SU-DHL-6 (cell line): Measurements from ENCODE around the gene GXYLT2.

Experiments used
- H2AFZ ChIP-seq: fragments of 200-600 bp; sonication (generic); 2 replicates; pipeline ENCODE4 v1.6.1; 2014; ENCODE audit warnings: low read depth, mild to moderate bottlenecking, moderate library complexity, mixed read lengths, antibody characterized with exemption, low read length; ENCODE audit not compliant: severe bottlenecking
- H3F3A ChIP-seq: fragments of 200-600 bp; shearing (Covaris generic); 2 replicates; pipeline ENCODE4 v1.6.0; 2016; ENCODE audit warnings: antibody characterized with exemption, mild to moderate bottlenecking; ENCODE audit not compliant: insufficient read depth
- H3K27ac ChIP-seq: fragments of 200-600 bp; sonication (generic); 2 replicates; pipeline ENCODE4 v1.5.1; 2016; ENCODE audit warnings: low read depth, mild to moderate bottlenecking, low read length, moderate library complexity, mixed read lengths
- H3K27me3 ChIP-seq: fragments of 200-600 bp; sonication (generic), shearing (Covaris generic); 2 replicates; pipeline ENCODE4 v1.6.0; 2014; ENCODE audit warnings: mild to moderate bottlenecking, low read length
- H3K36me3 ChIP-seq: fragments of 200-600 bp; sonication (generic); 2 replicates; pipeline ENCODE4 v1.6.1; 2014; ENCODE audit warnings: mild to moderate bottlenecking, low read length, mixed read lengths
- H3K4me2 ChIP-seq: fragments of 300-600, 200-600 bp; shearing (Covaris generic), sonication (generic); 2 replicates; pipeline ENCODE4 v1.6.0; 2014; ENCODE audit warnings: low read length, low read depth, mild to moderate bottlenecking; ENCODE audit not compliant: poor library complexity, severe bottlenecking
- H3K4me3 ChIP-seq: fragments of 200-600 bp; sonication (generic); 2 replicates; pipeline ENCODE4 v1.5.1; 2014; ENCODE audit warnings: antibody characterized with exemption, low read length, mild to moderate bottlenecking, mixed read lengths; ENCODE audit not compliant: insufficient read depth, poor library complexity, severe bottlenecking
- H3K79me2 ChIP-seq: fragments of 200-600 bp; sonication (generic); 2 replicates; pipeline ENCODE4 v1.6.1; 2014; ENCODE audit warnings: mild to moderate bottlenecking, low read length, moderate library complexity; ENCODE audit not compliant: insufficient read depth
- H3K9ac ChIP-seq: fragments of 200-600 bp; sonication (generic); 2 replicates; pipeline ENCODE4 v1.7.0; 2014; ENCODE audit warnings: mild to moderate bottlenecking, low read length
- H3K9me2 ChIP-seq: fragments of 200-600 bp; sonication (generic); replicated peaks from 2 replicates; pipeline ENCODE4 v1.6.1; 2014; ENCODE audit warnings: low read length; ENCODE audit not compliant: insufficient read depth
- H3K9me3 ChIP-seq: fragments of 200-600 bp; sonication (generic); 2 replicates; pipeline ENCODE4 v1.6.1; 2014; ENCODE audit warnings: low read length, mixed read lengths; ENCODE audit not compliant: insufficient read depth
- H4K20me1 ChIP-seq: fragments of 200-600 bp; sonication (generic); 2 replicates; pipeline ENCODE4 v1.6.1; 2014; ENCODE audit warnings: low read depth, mild to moderate bottlenecking, antibody characterized with exemption, low read length, moderate library complexity, mixed read lengths
- EZH2phosphoT487 ChIP-seq: fragments of 200-600 bp; sonication (generic), shearing (Covaris generic); conservative IDR thresholded peaks from 2 replicates; pipeline ENCODE4 v1.6.1; 2018; ENCODE audit warnings: mild to moderate bottlenecking, antibody characterized with exemption, low read length, moderate library complexity, mixed read lengths
- TF ChIP-seq, protein P1 (sequence below): fragments of 200-600 bp; sonication (generic); IDR thresholded peaks from one replicate; pipeline ENCODE4 v1.5.1; 2017; ENCODE audit warnings: antibody characterized with exemption, mild to moderate bottlenecking, low read length, moderate library complexity; ENCODE audit not compliant: insufficient read depth, poor library complexity, severe bottlenecking

Gene GXYLT2

DNA sequence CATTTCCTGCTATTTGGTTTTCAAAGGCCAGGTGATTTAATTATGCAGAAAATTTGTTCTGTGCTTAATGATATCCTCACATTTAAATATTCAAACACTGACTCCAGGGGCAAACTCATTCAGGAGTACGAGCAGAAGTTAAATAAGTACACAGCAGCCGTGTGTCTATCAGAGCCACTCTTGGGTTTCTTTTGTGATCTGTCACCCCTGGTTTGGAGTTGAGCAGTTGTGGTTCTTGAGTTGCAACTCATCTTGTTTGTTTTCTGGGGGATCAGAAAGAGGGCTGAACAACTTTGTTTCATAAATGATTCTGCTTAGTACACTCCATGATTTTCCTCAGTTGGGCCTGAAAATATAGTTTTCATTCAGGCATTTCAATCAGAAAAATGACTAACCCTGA, 83.1 kb downstream of the GXYLT2 start:
- no peak overlapping the region for H2AFZ ChIP-seq
- H3K4me3 ChIP-seq: no peak overlapping the region
- no peak overlapping the region for H3K9ac ChIP-seq
- H4K20me1 ChIP-seq: no peaks in the 10 kb centered on the region
- no peaks in the 10 kb centered on the region for H3K27me3 ChIP-seq
- no peaks in the 10 kb centered on the region for H3K9me3 ChIP-seq
- H3K79me2 ChIP-seq: no peaks in the 10 kb centered on the region
- no peak overlapping the region for H3K27ac ChIP-seq
- H3K9me2 ChIP-seq: no peaks in the 10 kb centered on the region
- no peaks in the 10 kb centered on the region for H3K36me3 ChIP-seq
- TF ChIP-seq, protein P1, sequence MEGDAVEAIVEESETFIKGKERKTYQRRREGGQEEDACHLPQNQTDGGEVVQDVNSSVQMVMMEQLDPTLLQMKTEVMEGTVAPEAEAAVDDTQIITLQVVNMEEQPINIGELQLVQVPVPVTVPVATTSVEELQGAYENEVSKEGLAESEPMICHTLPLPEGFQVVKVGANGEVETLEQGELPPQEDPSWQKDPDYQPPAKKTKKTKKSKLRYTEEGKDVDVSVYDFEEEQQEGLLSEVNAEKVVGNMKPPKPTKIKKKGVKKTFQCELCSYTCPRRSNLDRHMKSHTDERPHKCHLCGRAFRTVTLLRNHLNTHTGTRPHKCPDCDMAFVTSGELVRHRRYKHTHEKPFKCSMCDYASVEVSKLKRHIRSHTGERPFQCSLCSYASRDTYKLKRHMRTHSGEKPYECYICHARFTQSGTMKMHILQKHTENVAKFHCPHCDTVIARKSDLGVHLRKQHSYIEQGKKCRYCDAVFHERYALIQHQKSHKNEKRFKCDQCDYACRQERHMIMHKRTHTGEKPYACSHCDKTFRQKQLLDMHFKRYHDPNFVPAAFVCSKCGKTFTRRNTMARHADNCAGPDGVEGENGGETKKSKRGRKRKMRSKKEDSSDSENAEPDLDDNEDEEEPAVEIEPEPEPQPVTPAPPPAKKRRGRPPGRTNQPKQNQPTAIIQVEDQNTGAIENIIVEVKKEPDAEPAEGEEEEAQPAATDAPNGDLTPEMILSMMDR: no peak
- no peak for TF ChIP-seq EZH2phosphoT487
- no peak overlapping the region for H3K4me2 ChIP-seq
- H3F3A ChIP-seq: no peaks in the 10 kb centered on the region

DNA sequence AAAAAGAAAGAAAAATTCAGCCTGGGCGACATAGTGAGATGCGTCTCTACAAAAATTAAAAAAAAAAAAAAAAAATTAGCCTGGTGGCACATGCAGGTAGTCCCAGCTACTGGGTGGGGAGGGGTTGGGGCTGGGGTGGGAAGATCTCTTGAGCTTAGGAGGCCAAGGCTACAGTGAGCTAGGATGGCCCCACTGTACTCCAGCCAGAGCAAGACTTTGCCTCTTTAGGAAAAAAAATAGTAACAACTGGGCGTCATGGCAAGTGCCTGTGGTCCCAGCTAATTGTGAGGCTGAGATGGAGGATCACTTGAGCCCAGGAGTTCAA, 84.8 kb downstream of the GXYLT2 start:
- Histone ChIP-seq H3K9me3 (no peaks in the 10 kb centered on the region), H3K4me3 (no peak overlapping the region), H3K79me2 (no peaks in the 10 kb centered on the region), H3K27ac (no peak overlapping the region), H3K36me3 (no peaks in the 10 kb centered on the region), H3K27me3 (no peaks in the 10 kb centered on the region), H4K20me1 (no peaks in the 10 kb centered on the region), H3F3A (no peaks in the 10 kb centered on the region), H2AFZ (no peak overlapping the region), H3K9ac (no peak overlapping the region), H3K4me2 (no peak overlapping the region), H3K9me2 (no peaks in the 10 kb centered on the region)
- TF ChIP-seq, protein P1: no peak
- no peak for TF ChIP-seq EZH2phosphoT487

DNA sequence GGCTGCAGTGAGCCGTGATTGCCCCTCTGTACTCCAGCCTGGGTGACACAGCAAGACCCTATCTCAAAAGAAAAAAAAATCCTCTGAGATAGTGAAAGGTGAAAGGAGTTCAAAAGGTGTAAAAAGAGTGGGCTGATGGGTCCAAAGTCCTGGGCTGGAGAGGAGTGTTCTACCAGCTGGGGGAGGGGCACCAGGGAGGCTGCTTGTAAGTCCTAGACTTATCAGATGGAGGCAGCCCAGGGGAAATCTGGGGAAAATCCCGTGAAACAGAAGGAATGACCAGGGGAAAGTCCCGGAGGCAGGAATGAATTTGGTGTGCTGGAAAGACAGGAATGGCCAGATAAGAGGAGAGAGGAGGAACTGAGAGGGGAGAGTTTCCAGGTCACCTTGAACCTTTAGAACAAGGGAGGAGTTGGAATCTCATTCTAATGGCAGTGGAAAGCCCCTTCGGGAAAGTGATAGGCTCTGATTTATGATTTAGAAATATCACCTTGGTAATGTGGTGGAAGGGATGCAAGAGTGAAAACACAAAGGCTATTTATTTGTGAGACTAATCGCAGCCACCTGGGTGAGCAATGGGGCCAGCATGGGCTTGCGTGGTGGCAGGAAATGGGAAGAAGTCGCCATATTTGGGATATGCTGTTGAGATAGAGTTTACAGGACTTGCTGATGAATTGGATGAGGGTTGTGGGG, 85.3 kb downstream of the GXYLT2 start:
- H3K79me2 ChIP-seq: no peaks in the 10 kb centered on the region
- TF ChIP-seq, protein P1: no peak
- TF ChIP-seq EZH2phosphoT487: no peak
- no peak overlapping the region for H3K4me2 ChIP-seq
- H4K20me1 ChIP-seq: no peaks in the 10 kb centered on the region
- H3K27ac ChIP-seq: no peak overlapping the region
- no peaks in the 10 kb centered on the region for H3K9me2 ChIP-seq
- no peaks in the 10 kb centered on the region for H3K36me3 ChIP-seq
- no peak overlapping the region for H3K9ac ChIP-seq
- no peaks in the 10 kb centered on the region for H3K9me3 ChIP-seq
- H2AFZ ChIP-seq: no peak overlapping the region
- H3K27me3 ChIP-seq: no peaks in the 10 kb centered on the region
- H3K4me3 ChIP-seq: no peak overlapping the region
- H3F3A ChIP-seq: no peaks in the 10 kb centered on the region
